OCI-LY7 (cell line): ENCODE data around the gene DNAJA3. TPM values are rescaled to one million over a fixed set of nuclear protein-coding genes. Genes with fewer than 3 reads are reported as not detected.

Experiments
- BruUV-seq: library from RNA; stranded (reverse); fragments of 400-500 nt; replicated peaks from 2 replicates; lab custom pipeline; 2021; lab: Mats Ljungman, UMichigan
- CTCF ChIA-PET: fragments of 300-600 bp; sonication (Branson Sonifier 250); formaldehyde crosslinking; loops from one replicate; lab custom pipeline; 2022; ENCODE audit warnings: antibody characterized with exemption; ENCODE audit not compliant: unreplicated experiment; lab: Charles Lee
- POLR2A ChIA-PET: fragments of 300-600 bp; sonication (Branson Sonifier 250); formaldehyde crosslinking; loops from one replicate; lab custom pipeline; 2022; ENCODE audit warnings: antibody characterized with exemption; lab: Charles Lee
- DNase-seq: peaks from one replicate; pipeline ENCODE4 v3.0.0-alpha.2; 2015; ENCODE audit warnings: low spot score
- H2AFZ ChIP-seq: fragments of 200-600 bp; sonication (generic), shearing (Covaris generic); 2 replicates; pipeline ENCODE4 v1.6.1; 2014; ENCODE audit warnings: mild to moderate bottlenecking, antibody characterized with exemption, low read length, moderate library complexity
- H3K27ac ChIP-seq: fragments of 200-600 bp; sonication (generic); 2 replicates; pipeline ENCODE4 v1.5.1; 2014; ENCODE audit warnings: mixed run types, low read depth, mild to moderate bottlenecking, moderate library complexity, low read length, inconsistent platforms; ENCODE audit not compliant: poor library complexity, severe bottlenecking
- H3K36me3 ChIP-seq: fragments of 200-600 bp; sonication (generic); 2 replicates; pipeline ENCODE4 v1.6.1; 2014; ENCODE audit warnings: mild to moderate bottlenecking, antibody characterized with exemption, low read length, moderate library complexity, mixed read lengths; ENCODE audit not compliant: insufficient read depth
- H3K4me1 ChIP-seq: fragments of 200-600 bp; sonication (generic); 2 replicates; pipeline ENCODE4 v1.5.1; 2014; ENCODE audit warnings: mild to moderate bottlenecking, low read length; ENCODE audit not compliant: insufficient read depth, poor library complexity, severe bottlenecking
- H3K4me2 ChIP-seq: fragments of 200-600 bp; sonication (generic); 2 replicates; pipeline ENCODE4 v1.6.1; 2014; ENCODE audit warnings: mild to moderate bottlenecking, low read length
- H3K4me3 ChIP-seq: fragments of 200-600 bp; sonication (generic); 2 replicates; pipeline ENCODE4 v1.5.1; 2014; ENCODE audit warnings: mild to moderate bottlenecking, low read depth, low read length; ENCODE audit not compliant: poor library complexity, severe bottlenecking
- H3K79me2 ChIP-seq: fragments of 200-600 bp; sonication (generic); 2 replicates; pipeline ENCODE4 v1.6.1; 2016; ENCODE audit warnings: low read depth, mild to moderate bottlenecking, low read length, moderate library complexity, mixed read lengths; ENCODE audit not compliant: insufficient read depth
- H3K9me2 ChIP-seq: fragments of 200-600 bp; sonication (generic); 2 replicates; pipeline ENCODE4 v1.6.1; 2016; ENCODE audit warnings: mild to moderate bottlenecking, low read length, mixed read lengths; ENCODE audit not compliant: insufficient read depth
- H3K9me3 ChIP-seq: fragments of 200-600 bp; sonication (generic); 2 replicates; pipeline ENCODE4 v1.6.1; 2014; ENCODE audit warnings: mild to moderate bottlenecking, mixed run types, low read length, mixed read lengths
- H4K20me1 ChIP-seq: fragments of 200-600 bp; sonication (generic); 2 replicates; pipeline ENCODE4 v1.6.1; 2014; ENCODE audit warnings: mild to moderate bottlenecking, antibody characterized with exemption, low read length, moderate library complexity, mixed read lengths; ENCODE audit not compliant: insufficient read depth
- EZH2phosphoT487 ChIP-seq: fragments of 200-600 bp; sonication (generic); IDR thresholded peaks from 2 replicates; pipeline ENCODE4 v1.6.1; 2018; ENCODE audit warnings: low read depth, borderline replicate concordance, mild to moderate bottlenecking, mixed run types, antibody characterized with exemption, low read length, moderate library complexity, mixed read lengths
- intact Hi-C: fragments of 100-400 bp; cut with micrococcal nuclease; formaldehyde crosslinking; loops from one replicate; pipeline ENCODE4 v1.10.0; 2022; ENCODE audit not compliant: unreplicated experiment
- total RNA-seq, 2 experiments: library from RNA; depleted of rRNA in 1 of 2; stranded (reverse); fragments of >200 nt in 1 of 2; shearing (Covaris generic) in 1 of 2; gene quantifications; 2 replicates each; pipeline ENCODE4 v1.2.3, GENCODE V29; 2014 to 2022
- TF ChIP-seq, protein P1 (sequence below): fragments of 200-600 bp; sonication (generic); conservative IDR thresholded peaks from 2 replicates; pipeline ENCODE4 v1.5.1; 2014; ENCODE audit warnings: mild to moderate bottlenecking, antibody characterized with exemption, low read length, moderate library complexity, mixed read lengths

DNAJA3 gene
- total RNA-seq, 2 experiments from 2014 or later: 89.8 to 94.3 TPM

DNA sequence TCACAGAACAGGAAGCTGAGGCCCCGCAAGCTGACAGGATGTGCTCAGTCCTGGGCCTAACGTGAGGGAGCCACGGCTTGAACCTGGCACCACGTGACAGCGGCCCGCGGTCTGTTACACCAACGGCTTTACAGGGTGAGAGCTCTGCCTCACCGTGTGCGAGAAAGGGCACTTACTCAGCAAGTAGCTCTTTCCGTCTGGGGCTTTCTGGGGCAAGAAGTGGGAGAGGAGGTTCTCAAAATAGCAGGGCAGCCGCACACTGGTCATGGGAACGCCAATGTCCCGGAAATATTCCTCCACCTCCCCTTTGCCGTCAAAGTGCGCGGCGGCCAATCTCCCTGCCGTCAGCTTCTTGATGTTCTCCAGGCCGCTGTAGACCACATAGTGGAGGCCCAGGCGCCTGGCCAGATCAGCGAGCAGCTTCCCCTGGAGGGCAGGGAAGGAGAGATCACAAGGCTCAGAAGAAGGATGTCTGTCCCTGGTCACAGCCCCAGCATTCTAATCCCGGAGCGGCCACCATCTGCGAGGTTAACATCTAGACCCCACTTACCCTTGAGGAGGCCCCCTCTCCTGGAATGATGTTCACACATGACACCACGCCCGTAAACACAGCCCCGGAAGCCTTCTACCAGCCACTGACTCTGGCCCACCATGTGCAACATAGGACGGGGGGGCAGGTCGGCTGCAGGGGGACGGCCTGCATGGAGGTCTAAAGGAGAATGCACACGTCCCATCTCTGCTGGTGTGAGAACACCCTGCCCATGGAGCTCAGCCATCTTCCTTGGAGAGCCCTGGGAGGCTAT, 40.5 kb downstream of the DNAJA3 start:
- Histone ChIP-seq H3K9me3 (no peaks in the 10 kb centered on the region), H3K36me3 (peaks cover 71% of the 10 kb centered on the region), H3K9me2 (no peaks in the 10 kb centered on the region), H2AFZ (no peak overlapping the region), H4K20me1 (no peaks in the 10 kb centered on the region), H3K79me2 (no peaks in the 10 kb centered on the region), H3K4me2 (no peak overlapping the region), H3K4me3 (no peak overlapping the region), H3K4me1 (no peaks in the 10 kb centered on the region), H3K27ac (no peak overlapping the region)
- CTCF ChIA-PET: interaction anchor here (0.6 kb wide), 1 partner anchor 8 kb away, joined by 3 read pairs; the partner anchor contains the start of gene NMRAL1
- POLR2A ChIA-PET: no interaction called here
- no peak for DNase-seq
- no TSS peak for BruUV-seq
- intact Hi-C loops: no loop called here
- no peak for TF ChIP-seq EZH2phosphoT487
- TF ChIP-seq, protein P1, sequence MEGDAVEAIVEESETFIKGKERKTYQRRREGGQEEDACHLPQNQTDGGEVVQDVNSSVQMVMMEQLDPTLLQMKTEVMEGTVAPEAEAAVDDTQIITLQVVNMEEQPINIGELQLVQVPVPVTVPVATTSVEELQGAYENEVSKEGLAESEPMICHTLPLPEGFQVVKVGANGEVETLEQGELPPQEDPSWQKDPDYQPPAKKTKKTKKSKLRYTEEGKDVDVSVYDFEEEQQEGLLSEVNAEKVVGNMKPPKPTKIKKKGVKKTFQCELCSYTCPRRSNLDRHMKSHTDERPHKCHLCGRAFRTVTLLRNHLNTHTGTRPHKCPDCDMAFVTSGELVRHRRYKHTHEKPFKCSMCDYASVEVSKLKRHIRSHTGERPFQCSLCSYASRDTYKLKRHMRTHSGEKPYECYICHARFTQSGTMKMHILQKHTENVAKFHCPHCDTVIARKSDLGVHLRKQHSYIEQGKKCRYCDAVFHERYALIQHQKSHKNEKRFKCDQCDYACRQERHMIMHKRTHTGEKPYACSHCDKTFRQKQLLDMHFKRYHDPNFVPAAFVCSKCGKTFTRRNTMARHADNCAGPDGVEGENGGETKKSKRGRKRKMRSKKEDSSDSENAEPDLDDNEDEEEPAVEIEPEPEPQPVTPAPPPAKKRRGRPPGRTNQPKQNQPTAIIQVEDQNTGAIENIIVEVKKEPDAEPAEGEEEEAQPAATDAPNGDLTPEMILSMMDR: no peak

DNA sequence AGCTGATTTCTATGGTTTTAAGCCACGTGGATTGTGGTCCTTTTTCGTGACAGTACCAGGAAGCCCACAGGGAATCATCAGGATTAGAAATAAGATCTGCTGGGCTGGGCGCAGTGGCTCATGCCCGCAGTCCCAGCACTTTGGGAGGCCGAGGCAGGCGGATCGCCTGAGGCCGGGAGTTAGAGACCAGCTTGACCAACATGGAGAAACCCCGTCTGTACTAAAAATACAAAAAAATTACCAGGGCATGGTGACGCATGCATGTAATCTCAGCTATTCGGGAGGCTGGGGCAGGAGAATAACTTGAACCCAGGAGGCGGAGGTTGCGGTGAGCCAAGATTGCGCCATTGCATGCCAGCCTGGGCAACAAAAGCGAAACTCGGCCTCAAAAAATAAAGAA, 42.2 kb downstream of the DNAJA3 start:
- DNase-seq: no peak
- no peaks in the 10 kb centered on the region for H3K9me3 ChIP-seq
- H3K27ac ChIP-seq: no peak overlapping the region
- no TSS peak for BruUV-seq
- peaks cover 66% of the 10 kb centered on the region for H3K36me3 ChIP-seq
- H2AFZ ChIP-seq: no peak overlapping the region
- TF ChIP-seq, protein P1: no peak
- H4K20me1 ChIP-seq: no peaks in the 10 kb centered on the region
- H3K4me1 ChIP-seq: peaks cover 6% of the 10 kb centered on the region
- CTCF ChIA-PET: no interaction called here
- H3K79me2 ChIP-seq: peaks cover 13% of the 10 kb centered on the region; the same call in 1 of the 2 replicates
- no peak overlapping the region for H3K4me2 ChIP-seq
- intact Hi-C loops: no loop called here
- no peaks in the 10 kb centered on the region for H3K9me2 ChIP-seq
- POLR2A ChIA-PET: no interaction called here
- no peak overlapping the region for H3K4me3 ChIP-seq

DNA sequence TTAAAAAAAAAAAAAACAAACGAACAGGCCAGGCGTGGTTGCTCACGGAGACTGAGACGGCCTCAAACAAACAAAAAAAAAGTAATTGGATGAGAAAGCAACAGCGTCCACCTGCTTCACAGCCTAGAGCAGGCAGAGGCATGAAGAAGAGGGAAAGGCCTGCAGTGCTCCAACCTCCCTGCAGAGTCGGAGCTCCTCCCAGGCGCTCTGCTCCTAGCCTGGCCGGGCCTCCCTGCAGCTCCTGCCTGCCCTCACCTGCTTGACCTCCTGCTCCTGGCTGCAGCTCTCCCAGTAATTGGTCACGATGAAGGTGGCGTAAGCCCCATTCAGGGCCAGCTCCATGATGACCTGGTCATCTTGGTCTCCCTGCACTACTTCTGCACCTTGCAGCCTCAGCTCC, 43.3 kb downstream of the DNAJA3 start:
- Histone ChIP-seq H3K4me1 (peaks cover 12% of the 10 kb centered on the region), H2AFZ (no peak overlapping the region)
- POLR2A ChIA-PET: no interaction called here

More for the DNA sequence above, 43.3 kb downstream of the DNAJA3 start:
- Histone ChIP-seq H3K4me3 (no peak overlapping the region), H4K20me1 (no peaks in the 10 kb centered on the region), H3K4me2 (no peak overlapping the region), H3K36me3 (peaks cover 56% of the 10 kb centered on the region), H3K9me2 (no peaks in the 10 kb centered on the region), H3K27ac (no peak overlapping the region), H3K79me2 (peaks cover 23% of the 10 kb centered on the region), H3K9me3 (no peaks in the 10 kb centered on the region)
- BruUV-seq: no TSS peak
- TF ChIP-seq EZH2phosphoT487: no peak
- TF ChIP-seq, protein P1: no peak
- DNase-seq: no peak
- CTCF ChIA-PET: no interaction called here
- intact Hi-C loops: no loop called here
